ENCODE data around the gene BMP10. TPM values are rescaled to one million over a fixed set of nuclear protein-coding genes. Genes with fewer than 3 reads are reported as not detected.

The BMP10 gene
- polyA plus RNA-seq, 1 donor (not counting 4 experiments of a cell fraction or from before 2014, with no cell fraction given) = 0.05 TPM

DNA sequence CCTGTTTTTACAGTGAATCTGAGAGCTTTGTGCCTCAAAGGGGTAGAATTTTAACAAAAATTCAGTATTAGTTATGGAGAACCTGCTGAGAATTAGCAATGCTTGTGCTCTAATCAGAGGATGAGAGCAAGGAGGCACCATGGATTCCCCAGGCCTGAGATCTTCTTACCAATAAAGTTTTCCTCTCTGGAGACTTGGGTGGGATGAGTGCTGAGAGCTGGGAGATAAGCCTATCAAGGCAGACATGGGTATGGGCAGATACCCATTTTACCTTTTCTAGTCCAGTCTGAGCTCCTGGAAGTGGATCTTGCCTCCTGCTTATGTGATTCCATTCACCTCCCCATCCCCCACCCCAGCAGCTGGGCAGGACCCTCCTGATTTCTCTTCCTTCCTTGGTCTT, 53.9 kb downstream of the BMP10 start:
- dilution Hi-C loops (cut with MboI; ENCODE audit: extremely low pct_ligation_motif_present, low sequenced_read_pairs) = no loop called here
- peaks cover 34 to 42% of the 10 kb centered on the region in 2 experiments for H3K36me3 ChIP-seq (ENCODE audit: control insufficient read depth in 2 of 2, extremely low read depth in 1 of 2, insufficient read depth in 2 of 2, low read length in 2 of 2)

More for the DNA sequence above, 53.9 kb downstream of the BMP10 start:
- DNase-seq (ENCODE audit: low read depth, low spot score) (no peak), FAIRE-seq (no peak)
- H3K9me1 ChIP-seq (ENCODE audit: control insufficient read depth, extremely low read depth, insufficient read depth, low read length) = no peaks in the 10 kb centered on the region
- no peak overlapping the region for H3K9ac ChIP-seq (ENCODE audit: control insufficient read depth, extremely low read depth, insufficient read depth, low read length)
- no peaks in the 10 kb centered on the region for H3K79me2 ChIP-seq (ENCODE audit: control insufficient read depth, insufficient read depth, low read length)
- no peak overlapping the region for H3K4me3 ChIP-seq (ENCODE audit: control insufficient read depth in 2 of 3, extremely low read depth in 1 of 3, insufficient read depth in 2 of 3, low read depth in 1 of 3, low read length in 3 of 3)
- H3K27me3 ChIP-seq (ENCODE audit: control insufficient read depth, extremely low read depth, insufficient read depth, low read length) = no peaks in the 10 kb centered on the region
- no peak overlapping the region for H3K4me2 ChIP-seq (ENCODE audit: control insufficient read depth, extremely low read depth, insufficient read depth, low read depth, low read length)
- peaks cover 3% of the 10 kb centered on the region for H3K4me1 ChIP-seq (ENCODE audit: control insufficient read depth, extremely low read depth, insufficient read depth, low read length)
- no peaks in the 10 kb centered on the region for H3K9me3 ChIP-seq (ENCODE audit: control insufficient read depth, low read depth, low read length)
- no peak overlapping the region for H2AFZ ChIP-seq (ENCODE audit: control insufficient read depth, low read length)
- no peak overlapping the region for H3K27ac ChIP-seq (ENCODE audit: control insufficient read depth, insufficient read depth, low read length)
- H4K20me1 ChIP-seq (ENCODE audit: control insufficient read depth, extremely low read depth, insufficient read depth, low read length) = no peaks in the 10 kb centered on the region
- TF ChIP-seq, protein P1, sequence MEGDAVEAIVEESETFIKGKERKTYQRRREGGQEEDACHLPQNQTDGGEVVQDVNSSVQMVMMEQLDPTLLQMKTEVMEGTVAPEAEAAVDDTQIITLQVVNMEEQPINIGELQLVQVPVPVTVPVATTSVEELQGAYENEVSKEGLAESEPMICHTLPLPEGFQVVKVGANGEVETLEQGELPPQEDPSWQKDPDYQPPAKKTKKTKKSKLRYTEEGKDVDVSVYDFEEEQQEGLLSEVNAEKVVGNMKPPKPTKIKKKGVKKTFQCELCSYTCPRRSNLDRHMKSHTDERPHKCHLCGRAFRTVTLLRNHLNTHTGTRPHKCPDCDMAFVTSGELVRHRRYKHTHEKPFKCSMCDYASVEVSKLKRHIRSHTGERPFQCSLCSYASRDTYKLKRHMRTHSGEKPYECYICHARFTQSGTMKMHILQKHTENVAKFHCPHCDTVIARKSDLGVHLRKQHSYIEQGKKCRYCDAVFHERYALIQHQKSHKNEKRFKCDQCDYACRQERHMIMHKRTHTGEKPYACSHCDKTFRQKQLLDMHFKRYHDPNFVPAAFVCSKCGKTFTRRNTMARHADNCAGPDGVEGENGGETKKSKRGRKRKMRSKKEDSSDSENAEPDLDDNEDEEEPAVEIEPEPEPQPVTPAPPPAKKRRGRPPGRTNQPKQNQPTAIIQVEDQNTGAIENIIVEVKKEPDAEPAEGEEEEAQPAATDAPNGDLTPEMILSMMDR (optimal IDR thresholded peaks at IDR 0.05 in 1 of 3, IDR thresholded peaks at IDR 0.05 in 1 of 3, conservative IDR thresholded peaks at IDR 0.05 in 1 of 3; ENCODE audit: extremely low read depth in 1 of 3, insufficient read depth in 2 of 3, low read length in 3 of 3) = no peak

Other genes with a start within 250 kb of the BMP10 start
- 0.01 TPM in 1 of 3 replicates, not detected in the others for gene PROKR1, start 227.8 kb downstream of the BMP10 start, polyA plus RNA-seq
- 15.9 to 28.6 TPM (median 25.3 TPM) in 3 replicates for gene ARHGAP25, start 136.6 kb downstream of the BMP10 start, polyA plus RNA-seq
- 0.08 TPM in 1 of 3 replicates, not detected in the others for gene GKN2, start 81.5 kb upstream of the BMP10 start, polyA plus RNA-seq
- gene GKN1, start 103.2 kb upstream of the BMP10 start, polyA plus RNA-seq = 0.15 to 0.75 TPM (median 0.49 TPM) in 3 replicates
- gene ANTXR1, start 141.8 kb upstream of the BMP10 start, polyA plus RNA-seq = 12.8 to 35.9 TPM (median 20.4 TPM) in 3 replicates